ENCODE measurements around the gene C1QL3.

Gene C1QL3

DNA sequence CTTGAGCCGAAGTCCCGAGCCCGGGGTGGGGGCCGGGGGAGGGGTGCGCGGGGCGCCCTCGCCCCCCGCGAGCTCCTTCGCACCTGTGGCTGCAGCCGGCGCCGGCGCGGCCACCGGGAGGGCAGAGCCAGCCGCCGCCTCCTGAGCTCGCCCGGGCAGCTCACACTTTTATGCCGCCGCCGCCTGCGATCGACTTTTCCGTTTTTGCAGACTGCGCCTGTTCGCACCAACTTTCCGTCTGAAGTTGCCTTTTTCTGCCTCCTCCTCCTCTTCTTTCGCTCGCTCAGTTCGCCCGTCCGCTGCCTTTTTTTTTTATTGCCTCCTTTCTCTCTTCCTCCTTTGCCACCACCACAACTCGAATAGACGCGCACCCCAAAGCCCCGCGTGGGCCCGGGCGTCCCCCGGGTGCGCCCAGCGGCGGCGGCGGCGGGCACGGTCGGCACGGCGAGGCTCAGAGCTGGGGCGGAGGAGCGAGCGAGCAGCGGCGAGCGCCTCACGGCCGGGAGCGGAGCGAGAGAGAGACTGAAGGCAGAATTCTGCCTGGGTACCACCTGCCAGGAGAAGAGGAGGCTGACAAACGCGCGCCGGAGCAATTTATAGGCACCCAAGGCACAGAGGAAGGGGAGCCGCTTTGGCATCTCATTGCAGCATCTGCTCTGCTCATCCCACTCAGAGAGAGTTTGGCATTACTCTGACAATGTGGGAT, at the start of gene C1QL3:
C1QL3 (minus strand) TSS at position 569 of the 706 bp plus-strand sequence. CDS start 814 bp downstream, outside the sequence.
- no peak for DNase-seq (ENCODE audit: low read depth in 2 of 2)

DNA sequence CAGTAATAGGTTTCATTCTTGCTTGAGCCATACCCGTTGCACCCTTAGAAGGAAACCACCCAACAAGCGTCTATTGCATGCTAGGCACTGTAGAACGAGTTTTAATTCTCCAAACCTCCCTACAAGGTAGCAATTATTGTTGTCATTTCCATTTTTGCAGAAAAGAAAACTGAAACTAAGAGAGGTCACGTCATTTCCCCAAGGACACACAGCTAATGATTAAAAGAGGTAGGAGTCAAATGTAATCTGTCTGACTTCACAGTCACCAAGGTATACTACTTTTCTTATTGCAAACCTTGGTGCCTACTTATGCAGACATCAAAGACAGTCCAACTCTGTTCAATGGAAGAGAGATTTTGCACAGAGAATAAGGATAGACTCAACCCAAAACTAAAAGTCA, 49.1 kb upstream of the C1QL3 start:
- no peak for DNase-seq (ENCODE audit: low read depth in 2 of 2)

DNA sequence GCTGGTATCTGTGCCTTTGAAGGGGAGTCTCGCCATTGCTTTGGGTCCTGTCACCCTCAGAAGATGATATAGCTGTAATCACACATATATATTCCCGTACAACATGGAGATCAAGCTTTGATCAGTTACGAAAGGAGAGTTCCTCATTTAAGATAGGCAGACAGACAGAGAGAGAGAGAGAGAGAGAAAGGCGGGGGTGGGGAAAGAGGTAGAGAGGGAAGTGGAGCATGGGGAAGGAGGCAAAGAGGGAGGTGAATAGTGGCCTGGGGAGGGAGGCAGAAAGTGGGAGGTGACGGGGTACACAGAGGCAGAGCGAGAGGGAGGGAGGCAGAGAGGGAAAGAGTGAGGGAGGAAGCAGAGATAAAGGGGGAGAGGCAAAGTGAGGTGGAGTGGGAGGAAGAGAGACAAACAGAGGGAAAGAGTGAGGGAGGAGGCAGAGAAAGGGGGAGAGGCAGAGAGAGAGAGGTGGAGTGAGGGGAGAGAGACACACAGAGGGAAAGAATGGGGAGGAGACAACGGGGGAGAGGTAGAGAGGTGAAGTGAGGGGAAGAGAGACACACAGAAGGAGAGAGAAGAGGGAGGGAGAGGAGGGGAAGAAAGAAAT, 44.6 kb upstream of the C1QL3 start:
- no peak for DNase-seq (ENCODE audit: low read depth in 2 of 2)

DNA sequence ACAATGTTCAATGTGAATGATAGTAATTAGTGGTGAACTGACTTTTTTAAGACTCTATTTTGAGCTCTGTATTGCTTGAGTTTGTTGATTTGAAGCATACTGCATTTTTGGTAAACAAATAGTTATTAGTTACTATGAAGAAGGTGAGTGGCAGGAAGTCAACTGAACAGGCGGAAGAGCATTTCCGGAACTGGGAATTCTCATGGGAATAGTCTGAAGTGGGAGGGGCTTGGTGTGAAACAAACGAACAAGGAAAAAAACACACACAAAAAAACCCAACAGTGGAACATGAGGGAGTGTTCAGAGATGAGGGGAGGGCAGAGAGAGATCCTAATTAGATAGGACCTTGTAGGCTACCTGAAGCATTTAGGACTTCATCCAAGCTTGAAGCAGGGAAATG, 43.9 kb upstream of the C1QL3 start:
- DNase-seq (ENCODE audit: low read depth in 2 of 2): no peak

DNA sequence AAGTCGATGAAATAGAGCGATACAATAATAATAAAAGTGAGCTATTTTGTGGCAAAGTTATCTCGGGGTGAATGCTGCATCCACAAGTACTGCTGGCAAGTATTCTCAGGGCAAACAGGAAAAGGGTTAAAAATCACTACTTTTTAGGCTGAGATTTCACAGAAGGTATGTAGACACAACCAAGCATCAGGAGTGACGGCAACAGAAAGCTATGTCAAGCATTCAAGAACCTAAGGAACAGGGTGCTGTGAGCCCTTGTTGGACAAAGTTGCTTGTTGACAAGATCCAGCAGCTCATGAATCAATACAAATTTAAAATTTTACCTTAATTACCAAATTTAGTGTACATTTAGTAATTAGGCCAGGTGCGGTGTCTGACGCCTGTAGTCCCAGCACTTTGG, 41.2 kb upstream of the C1QL3 start:
- DNase-seq (ENCODE audit: low read depth in 2 of 2): no peak

DNA sequence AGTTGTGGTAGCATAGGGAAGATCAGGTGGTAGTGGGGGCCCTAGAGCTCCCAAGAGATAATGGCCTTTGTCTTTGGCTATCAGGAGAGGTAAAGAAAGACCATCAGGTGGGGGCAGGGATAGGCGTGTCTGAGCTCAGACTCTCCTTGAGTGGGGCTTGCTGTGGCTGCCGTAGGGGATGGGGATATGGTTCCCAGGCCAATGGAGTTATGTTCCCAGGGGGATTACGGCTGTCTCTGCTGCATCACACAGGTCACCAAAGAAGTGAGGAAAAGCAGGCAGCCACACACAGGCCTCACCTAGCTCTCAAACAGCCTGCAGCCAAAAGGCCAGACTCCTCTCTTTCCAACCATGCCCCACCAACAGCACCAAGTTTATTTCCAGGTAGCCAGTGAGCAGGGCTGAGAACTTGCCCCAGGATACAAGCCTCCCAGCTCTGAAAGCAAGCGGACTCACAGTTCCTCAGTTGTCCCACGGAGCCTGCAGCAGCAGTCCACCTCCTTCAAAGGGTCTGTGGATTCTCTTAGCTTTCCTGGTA, 37.6 kb upstream of the C1QL3 start:
- DNase-seq (ENCODE audit: low read depth in 2 of 2): no peak

DNA sequence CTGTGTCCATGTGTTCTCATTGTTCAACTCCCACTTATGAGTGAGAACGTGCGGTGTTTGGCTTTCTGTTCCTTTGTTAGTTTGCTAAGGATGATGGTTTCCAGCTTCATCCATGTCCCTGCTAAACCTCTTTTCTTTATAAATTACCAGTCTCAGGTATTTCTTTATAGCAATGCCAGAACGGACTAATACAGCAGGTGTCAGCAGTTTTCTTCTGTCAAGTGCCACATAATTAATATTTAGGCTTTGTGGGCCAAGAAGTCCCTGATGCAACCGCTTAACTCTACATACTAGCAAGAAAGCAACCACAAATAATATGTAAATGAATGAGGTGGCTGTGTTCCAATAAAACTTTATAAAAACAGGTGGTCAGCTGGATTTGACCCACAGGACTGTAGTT, 26.3 kb upstream of the C1QL3 start:
- DNase-seq (ENCODE audit: low read depth in 2 of 2): no peak

DNA sequence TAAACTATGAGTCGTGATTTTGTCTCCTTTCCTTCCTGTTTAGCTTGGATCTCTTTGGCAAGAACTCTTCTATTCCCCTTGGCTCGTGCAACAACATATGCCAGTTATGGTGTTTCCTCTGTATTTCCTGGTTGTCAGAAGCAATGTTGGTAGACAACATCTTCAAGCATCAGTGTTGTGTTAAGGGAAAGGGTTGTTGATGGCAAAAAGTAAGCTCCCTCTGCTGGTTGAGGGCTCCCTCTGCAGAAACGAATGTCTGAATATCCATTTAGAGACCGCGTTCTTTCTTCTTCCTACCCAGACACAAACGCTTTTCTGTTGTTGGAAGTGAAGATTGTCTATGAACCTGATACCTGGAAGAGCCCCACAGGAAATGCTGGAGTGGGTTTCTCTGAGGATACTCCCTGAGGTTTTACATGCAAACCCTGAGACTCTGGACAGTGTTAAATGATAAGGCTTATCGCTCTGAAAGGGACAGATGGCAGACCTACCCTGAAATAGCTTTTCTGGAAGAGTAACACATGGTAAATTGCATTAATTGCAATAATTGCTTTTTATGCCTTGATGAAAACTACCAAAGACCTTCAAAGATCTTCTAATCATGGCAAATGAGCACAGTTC, 23.5 kb upstream of the C1QL3 start:
- no peak for DNase-seq (ENCODE audit: low read depth in 2 of 2)

DNA sequence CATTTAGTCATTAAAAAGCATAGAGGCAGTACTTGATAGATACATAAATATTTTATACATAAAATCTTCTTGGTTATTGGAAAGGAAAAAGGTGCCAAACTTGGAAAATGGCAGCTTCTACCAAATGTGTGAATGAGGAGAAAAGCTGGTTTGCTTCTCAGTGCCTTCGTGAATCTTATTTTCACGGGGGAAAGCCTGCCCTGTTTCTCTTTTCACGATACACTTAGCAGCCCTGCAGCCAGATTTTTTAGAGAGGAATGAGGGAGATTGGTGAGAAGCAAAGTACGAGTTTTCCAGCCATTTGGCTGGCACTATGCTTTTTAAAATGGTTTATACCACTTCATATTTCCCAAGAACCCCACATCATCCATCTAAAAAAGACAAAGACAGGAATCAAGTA, 22.9 kb upstream of the C1QL3 start:
- no peak for DNase-seq (ENCODE audit: low read depth in 2 of 2)

DNA sequence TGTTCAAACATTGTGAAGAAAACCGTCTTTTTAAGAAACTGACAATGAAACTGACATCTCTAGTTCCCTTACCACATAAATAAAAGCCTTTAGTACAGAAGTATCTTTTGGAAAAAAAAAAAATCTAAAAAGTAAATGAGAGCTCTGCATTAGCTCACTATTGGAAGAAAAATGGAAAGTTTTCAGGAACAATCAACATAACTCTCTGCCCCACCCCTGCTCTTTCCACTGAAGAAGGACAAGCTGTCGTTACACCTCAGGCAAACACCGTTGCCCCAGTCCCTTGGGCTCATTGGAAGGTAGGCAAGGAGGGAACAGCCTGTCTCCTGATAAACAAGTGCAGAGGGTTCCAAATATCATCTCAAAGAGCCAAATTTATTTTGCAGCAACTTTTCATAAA, 22.4 kb upstream of the C1QL3 start:
- no peak for DNase-seq (ENCODE audit: low read depth in 2 of 2)

DNA sequence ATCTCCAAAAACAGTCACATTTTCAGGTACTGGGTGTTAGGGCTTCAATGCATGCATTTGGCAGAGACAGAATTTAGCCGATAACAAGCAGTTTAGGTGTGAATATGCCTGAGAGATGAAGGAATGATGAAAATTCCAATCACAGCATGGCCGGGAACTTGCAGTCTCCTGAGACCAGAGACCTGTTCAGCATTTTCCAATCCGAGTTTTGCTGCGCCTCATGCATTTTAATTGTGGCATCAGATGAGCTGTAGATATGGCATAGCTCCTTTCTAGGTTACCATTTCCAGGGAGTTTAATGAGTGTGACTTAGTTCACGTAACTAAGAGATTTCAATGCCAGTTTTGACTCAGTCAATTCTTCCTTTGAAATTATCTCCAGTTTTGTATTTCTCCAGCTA, 14.5 kb upstream of the C1QL3 start:
- no peak for DNase-seq (ENCODE audit: low read depth in 2 of 2)

DNA sequence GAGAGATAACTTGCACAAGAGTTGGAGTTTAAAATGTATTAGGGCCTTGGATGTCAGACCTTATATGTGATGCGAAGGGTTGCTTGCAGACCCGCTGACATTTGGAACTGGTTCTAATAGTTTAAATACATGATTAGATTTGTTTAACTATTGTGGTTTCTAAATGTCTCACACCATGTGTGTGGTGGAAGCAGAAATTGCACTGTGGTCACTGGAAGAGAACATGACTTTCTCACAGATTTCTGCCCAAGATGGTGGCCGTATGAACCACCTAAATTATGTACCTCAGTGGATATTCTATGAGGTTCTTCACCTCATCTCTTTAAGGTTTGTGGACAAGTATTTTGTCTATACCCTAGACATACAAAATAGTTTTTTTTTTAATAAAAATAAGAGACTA, 8.2 kb upstream of the C1QL3 start:
- no peak for DNase-seq (ENCODE audit: low read depth in 2 of 2)

DNA sequence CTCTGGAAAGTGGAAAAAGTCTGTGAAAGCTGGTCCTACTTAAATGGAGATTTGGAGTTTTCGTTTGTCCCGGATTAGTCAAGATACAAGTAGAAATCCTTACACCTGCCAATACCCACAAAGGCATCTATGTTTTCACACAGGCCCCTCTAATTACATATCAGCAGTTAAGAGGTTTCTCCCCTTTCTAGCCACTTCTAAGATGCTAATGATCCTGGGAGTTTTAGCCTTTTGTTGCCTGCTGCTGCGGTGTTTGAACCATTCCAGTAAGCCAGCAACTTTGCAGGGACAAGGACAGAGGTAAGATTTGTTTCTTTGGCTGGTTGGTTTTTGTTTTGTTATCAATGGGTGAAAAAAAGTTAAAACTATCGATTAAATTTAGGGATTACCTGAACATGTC, 5.8 kb upstream of the C1QL3 start:
- DNase-seq (ENCODE audit: low read depth in 2 of 2): no peak

DNA sequence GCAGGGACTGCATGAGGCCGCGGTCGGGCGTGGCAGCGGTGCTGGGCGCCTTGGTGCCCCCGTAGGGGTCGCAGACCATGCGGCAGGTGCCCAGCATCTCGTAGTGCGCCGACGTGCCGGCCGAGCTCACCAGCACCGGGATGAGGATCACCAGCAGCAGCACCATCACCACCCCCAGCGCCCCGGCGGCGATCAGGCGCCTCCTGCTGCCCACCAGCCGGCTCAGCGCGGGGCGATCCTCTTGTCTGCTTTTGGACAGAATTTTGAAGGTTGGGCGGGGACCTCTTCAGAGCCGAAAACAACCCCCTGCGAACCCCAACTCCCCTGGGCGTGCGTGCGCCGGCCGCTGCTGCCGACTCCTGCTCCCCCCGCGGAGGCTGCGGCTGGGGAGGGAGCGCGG, 779 bp downstream of the C1QL3 start:
- DNase-seq (ENCODE audit: low read depth in 2 of 2): no peak

DNA sequence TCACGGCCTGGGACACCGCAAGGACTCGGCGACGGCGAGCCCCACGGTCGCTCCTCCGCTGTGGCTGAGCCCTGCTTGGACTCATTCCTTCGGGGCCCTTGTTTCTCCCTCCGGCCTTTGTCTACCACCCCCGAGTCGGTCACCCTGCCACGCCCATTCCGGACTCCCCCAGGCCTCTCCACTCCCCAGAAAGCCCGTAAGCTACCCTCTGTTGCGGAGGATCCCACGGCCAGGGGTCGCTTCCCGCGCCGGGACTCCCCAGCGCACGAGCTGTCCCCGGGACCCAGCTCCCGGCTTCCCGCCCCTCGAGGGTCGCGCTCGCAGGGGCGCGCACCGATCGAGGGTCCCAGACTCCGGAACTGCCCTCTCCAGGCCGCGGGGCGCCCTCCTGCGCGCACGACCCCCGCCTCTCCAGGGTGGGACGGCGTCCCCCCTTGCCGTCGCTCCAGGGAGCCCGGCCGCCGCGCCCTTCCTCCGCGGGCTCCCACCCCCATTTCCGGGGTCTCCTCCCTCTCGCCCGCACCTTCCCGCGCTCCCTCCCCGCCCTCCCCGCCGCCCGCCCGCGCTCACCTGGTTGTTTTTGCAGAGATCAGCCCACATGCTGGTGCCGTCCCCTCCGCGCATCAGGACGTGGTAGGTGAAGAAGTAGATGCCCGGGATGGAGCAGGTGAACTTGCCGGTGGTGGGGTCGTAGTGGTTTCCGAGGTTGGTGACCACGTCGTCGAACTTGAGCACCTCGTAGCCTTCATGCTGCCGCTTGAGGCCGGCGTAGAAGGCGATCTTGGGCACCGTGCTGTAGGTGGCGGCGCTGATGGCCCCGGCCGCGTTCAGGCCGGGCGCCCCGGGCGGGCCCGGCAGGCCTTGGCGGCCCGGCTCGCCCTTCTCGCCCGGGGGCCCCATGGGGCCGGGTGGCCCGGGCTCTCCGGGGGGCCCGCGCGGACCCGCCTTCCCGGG, 1.5 kb downstream of the C1QL3 start:
- DNase-seq (ENCODE audit: low read depth in 2 of 2): no peak

DNA sequence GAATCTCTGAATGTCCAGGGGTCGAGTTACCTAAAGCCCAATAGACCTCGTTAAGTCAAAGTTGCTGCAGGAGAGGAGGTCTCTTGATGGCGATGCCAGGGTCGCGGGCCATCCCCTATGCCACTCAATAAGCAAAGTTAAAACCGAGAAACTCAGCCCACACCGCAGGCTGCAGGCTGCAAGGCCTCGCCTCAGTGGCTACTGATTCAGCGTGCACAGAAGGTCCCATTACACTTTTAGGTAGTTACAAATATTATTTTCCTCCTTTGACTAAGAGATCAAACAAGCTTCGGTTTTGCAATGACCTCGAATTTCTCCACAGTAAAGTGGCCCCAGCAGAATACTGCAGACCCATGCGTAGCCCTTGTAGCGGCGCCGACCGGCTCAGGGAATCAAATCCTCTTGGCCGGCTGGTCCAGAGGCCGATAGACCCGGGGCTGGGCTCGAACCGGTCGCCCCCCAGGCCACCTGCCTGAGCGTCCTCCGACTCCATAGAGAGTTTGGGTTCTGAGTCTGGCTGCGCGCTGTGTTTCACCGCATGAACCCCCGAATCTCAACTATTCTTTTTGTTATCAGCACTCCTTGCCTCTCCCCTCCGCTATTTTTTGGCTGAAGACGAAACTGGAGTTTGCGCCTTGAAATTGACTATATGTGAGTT, 2.3 kb downstream of the C1QL3 start:
- no peak for DNase-seq (ENCODE audit: low read depth in 2 of 2)

DNA sequence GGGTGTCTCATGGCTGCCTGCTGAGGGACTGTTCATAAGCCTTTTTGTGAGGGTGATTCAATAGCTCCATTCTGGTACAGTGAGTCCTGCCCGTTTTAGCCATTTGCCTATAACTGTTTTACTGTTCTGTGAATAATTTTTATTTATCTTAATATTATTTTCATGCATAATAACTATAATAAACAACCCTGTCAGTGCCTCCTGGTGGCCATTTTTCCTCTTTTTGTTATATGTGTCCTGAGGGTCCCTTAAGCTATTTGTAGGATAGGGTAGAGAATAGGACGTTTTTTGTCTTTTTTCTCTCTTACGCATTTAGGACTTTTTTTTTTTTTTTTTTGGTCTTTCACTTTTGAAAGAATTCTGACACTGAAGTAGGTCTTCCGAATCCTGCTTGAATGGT, 2.9 kb downstream of the C1QL3 start:
- no peak for DNase-seq (ENCODE audit: low read depth in 2 of 2)

DNA sequence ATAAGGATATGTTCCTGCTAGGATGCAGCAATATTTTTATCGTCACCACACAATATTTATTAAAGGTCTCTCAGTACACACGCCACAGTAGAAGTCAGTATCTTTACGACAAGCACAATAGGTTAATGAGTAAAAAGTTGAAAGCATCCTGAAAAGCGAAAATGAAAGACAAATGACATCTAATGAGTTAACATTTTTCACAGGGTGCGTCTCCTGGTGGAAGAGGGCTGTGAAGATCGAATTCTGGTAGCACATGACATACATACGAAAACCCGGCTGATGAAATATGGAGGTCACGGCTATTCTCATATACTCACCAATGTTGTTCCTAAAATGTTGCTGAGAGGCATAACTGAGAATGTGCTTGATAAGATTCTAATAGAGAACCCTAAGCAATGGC, 10.8 kb downstream of the C1QL3 start:
- DNase-seq (ENCODE audit: low read depth in 2 of 2): no peak

DNA sequence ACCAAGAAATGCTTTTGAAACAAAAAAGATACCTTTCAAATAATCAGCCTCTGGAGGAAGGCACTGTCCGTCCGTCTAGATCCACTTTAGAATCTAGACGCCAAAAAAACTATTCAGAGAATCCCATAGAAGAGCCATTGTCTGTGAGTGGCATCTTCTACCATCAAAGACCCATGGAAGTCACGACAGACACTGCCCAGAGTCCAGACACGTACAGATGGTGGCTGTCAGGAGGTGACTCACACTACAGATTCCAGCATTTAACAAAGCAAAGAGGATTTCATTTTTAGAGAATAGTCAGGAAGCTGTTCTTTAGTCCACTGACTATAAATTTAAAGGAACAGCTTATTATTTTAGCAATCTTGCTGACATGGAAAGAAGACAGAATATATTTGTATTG, 11.7 kb downstream of the C1QL3 start:
- no peak for DNase-seq (ENCODE audit: low read depth in 2 of 2)

DNA sequence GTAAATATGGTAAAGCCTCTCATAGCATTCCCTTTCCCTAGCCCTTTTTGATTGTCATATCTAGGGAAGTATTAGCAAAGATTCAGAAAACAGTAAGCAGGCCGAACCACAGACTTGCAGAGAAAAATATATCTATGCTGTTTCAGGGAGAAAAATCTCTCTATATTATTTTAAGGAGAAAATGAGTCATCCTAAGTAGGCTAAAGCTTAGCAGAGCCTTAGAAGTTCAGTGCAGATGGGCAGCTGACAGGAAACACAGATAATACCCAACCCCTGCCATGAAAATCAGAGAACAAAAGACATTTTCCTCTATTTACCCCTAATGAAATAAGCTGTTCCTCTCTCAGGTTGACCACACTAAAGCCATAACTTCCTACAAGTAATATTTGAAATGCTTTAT, 16.5 kb downstream of the C1QL3 start:
- no peak for DNase-seq (ENCODE audit: low read depth in 2 of 2)

DNA sequence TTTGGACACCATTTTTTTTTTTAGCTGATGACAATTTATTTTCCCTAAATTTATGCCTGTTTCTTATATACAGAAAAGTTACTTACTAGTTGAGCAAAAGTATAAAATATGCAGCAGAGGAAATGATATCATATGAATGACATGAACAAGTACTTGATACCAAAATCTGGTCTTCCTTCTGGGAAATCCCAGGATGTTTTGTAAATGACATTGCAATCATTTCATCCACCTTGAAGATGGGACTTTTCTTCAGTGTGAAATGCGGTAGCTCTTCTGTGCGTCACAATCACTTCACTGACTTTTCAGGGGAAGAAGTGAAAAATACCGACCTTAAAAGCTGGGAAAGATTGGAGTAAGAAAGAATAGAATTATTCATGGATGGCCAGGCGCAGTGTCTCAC, 23.8 kb downstream of the C1QL3 start:
- DNase-seq (ENCODE audit: low read depth in 2 of 2): no peak

Data from stimulated activated CD4-positive, alpha-beta T cell treated with anti-CD3 and anti-CD28 coated beads, Interleukin-15, amount 100 ng/mL, for 48 hours (primary cell).